Activated CD4-positive, alpha-beta memory T cell treated with anti-CD3 and anti-CD28 coated beads for 36 hours (primary cell): ENCODE results near the gene DDAH1. TPM values are rescaled to one million over a fixed set of nuclear protein-coding genes. Genes with fewer than 3 reads are reported as not detected.

ENCODE experiments used
- CTCF ChIA-PET: fragments of 350-600 bp; sonication (Branson Sonifier 250); formaldehyde crosslinking; loops from one replicate; lab custom pipeline; 2021; ENCODE audit warnings: antibody characterized with exemption, inconsistent platforms; lab: Charles Lee
- POLR2A ChIA-PET: fragments of 350-600 bp; sonication (Branson Sonifier 250); formaldehyde crosslinking; loops from one replicate; lab custom pipeline; 2021; ENCODE audit warnings: antibody characterized with exemption; lab: Charles Lee
- DNase-seq: peaks from one replicate; pipeline ENCODE4 v3.0.0-alpha.2; 2020
- H3K27ac Mint-ChIP-seq: one replicate; pipeline ENCODE4 v1.8.0; 2021; ENCODE audit warnings: mixed read lengths
- H3K27me3 Mint-ChIP-seq: one replicate; pipeline ENCODE4 v1.8.0; 2021; ENCODE audit warnings: mixed read lengths
- H3K36me3 Mint-ChIP-seq: one replicate; pipeline ENCODE4 v1.8.0; 2021; ENCODE audit warnings: mixed read lengths
- H3K4me1 Mint-ChIP-seq: one replicate; pipeline ENCODE4 v1.8.0; 2021; ENCODE audit warnings: low read depth, mixed read lengths
- H3K4me3 Mint-ChIP-seq: one replicate; pipeline ENCODE4 v1.8.0; 2021; ENCODE audit warnings: mild to moderate bottlenecking, mixed read lengths
- H3K9me3 Mint-ChIP-seq: one replicate; pipeline ENCODE4 v1.8.0; 2021; ENCODE audit warnings: mixed read lengths
- intact Hi-C: fragments of 100-400 bp; cut with micrococcal nuclease; formaldehyde crosslinking; loops from one replicate; pipeline ENCODE4 v1.15.1; 2023
- total RNA-seq, 2 experiments: library from RNA; stranded (reverse); gene quantifications; one replicate each; pipeline ENCODE4 v1.2.3, GENCODE V29; 2021

Gene DDAH1
- total RNA-seq, 2 experiments from 2014 or later, result not detected

- ChIA-PET CTCF (no interaction called here), POLR2A (no interaction called here)
- no peaks in the 10 kb centered on the region for H3K27me3 Mint-ChIP-seq
- H3K9me3 Mint-ChIP-seq, result no peaks in the 10 kb centered on the region
- no peak overlapping the region for H3K27ac Mint-ChIP-seq
- H3K4me1 Mint-ChIP-seq, result no peaks in the 10 kb centered on the region
- intact Hi-C loops, result no loop called here
- no peaks in the 10 kb centered on the region for H3K36me3 Mint-ChIP-seq
- H3K4me3 Mint-ChIP-seq, result no peak overlapping the region
- DNase-seq, result no peak
Measured at GRCh38 chr1:85398391-85399064, 66.4 kb downstream of the DDAH1 start.

GRCh38 chr1:85397490-85398032 lies 67.4 kb downstream of the DDAH1 start:
- no peak overlapping the region for H3K27ac Mint-ChIP-seq
- no peaks in the 10 kb centered on the region for H3K4me1 Mint-ChIP-seq
- H3K27me3 Mint-ChIP-seq, result no peaks in the 10 kb centered on the region
- H3K4me3 Mint-ChIP-seq, result no peak overlapping the region
- no peak for DNase-seq
- ChIA-PET CTCF (interaction anchor here (0.6 kb wide), 2 partner anchors 12 to 35 kb away, joined by 3 read pairs; no protein-coding TSS in a partner anchor), POLR2A (no interaction called here)
- no peaks in the 10 kb centered on the region for H3K9me3 Mint-ChIP-seq
- intact Hi-C loops, result no loop called here
- H3K36me3 Mint-ChIP-seq, result no peaks in the 10 kb centered on the region

GRCh38 chr1:85396194-85396593 lies 68.8 kb downstream of the DDAH1 start:
- Mint-ChIP-seq H3K9me3 (no peaks in the 10 kb centered on the region), H3K27me3 (no peaks in the 10 kb centered on the region), H3K27ac (no peak overlapping the region), H3K36me3 (no peaks in the 10 kb centered on the region), H3K4me1 (no peaks in the 10 kb centered on the region), H3K4me3 (no peak overlapping the region)
- DNase-seq, result no peak
- POLR2A ChIA-PET, result no interaction called here
- CTCF ChIA-PET, result interaction anchor here (0.6 kb wide), 2 partner anchors 33 to 268 kb away, joined by 3 to 4 read pairs; no protein-coding TSS in a partner anchor
- intact Hi-C loops, result no loop called here

GRCh38 chr1:85394130-85394529 lies 70.8 kb downstream of the DDAH1 start:
- Mint-ChIP-seq H3K27ac (no peak overlapping the region), H3K4me3 (no peak overlapping the region), H3K27me3 (no peaks in the 10 kb centered on the region), H3K9me3 (no peaks in the 10 kb centered on the region), H3K36me3 (no peaks in the 10 kb centered on the region), H3K4me1 (no peaks in the 10 kb centered on the region)
- POLR2A ChIA-PET, result no interaction called here
- no peak for DNase-seq
- intact Hi-C loops, result no loop called here
- CTCF ChIA-PET, result no interaction called here

- Mint-ChIP-seq H3K4me1 (no peaks in the 10 kb centered on the region), H3K9me3 (no peaks in the 10 kb centered on the region), H3K36me3 (no peaks in the 10 kb centered on the region), H3K4me3 (no peak overlapping the region), H3K27ac (no peak overlapping the region), H3K27me3 (no peaks in the 10 kb centered on the region)
- POLR2A ChIA-PET, result no interaction called here
- intact Hi-C loops, result no loop called here
- CTCF ChIA-PET, result no interaction called here
- DNase-seq, result no peak
Measured at GRCh38 chr1:85393490-85393889, 71.5 kb downstream of the DDAH1 start.

GRCh38 chr1:85388416-85388815 lies 76.5 kb downstream of the DDAH1 start:
- H3K9me3 Mint-ChIP-seq, result peaks cover 3% of the 10 kb centered on the region
- ChIA-PET CTCF (no interaction called here), POLR2A (no interaction called here)
- no peak overlapping the region for H3K4me3 Mint-ChIP-seq
- H3K27ac Mint-ChIP-seq, result no peak overlapping the region
- H3K27me3 Mint-ChIP-seq, result peaks cover 6% of the 10 kb centered on the region
- no peak for DNase-seq
- no peaks in the 10 kb centered on the region for H3K36me3 Mint-ChIP-seq
- intact Hi-C loops, result no loop called here
- no peaks in the 10 kb centered on the region for H3K4me1 Mint-ChIP-seq

- no peak overlapping the region for H3K27ac Mint-ChIP-seq
- H3K4me3 Mint-ChIP-seq, result no peak overlapping the region
- ChIA-PET POLR2A (no interaction called here), CTCF (no interaction called here)
- H3K4me1 Mint-ChIP-seq, result no peaks in the 10 kb centered on the region
- H3K9me3 Mint-ChIP-seq, result peaks cover 6% of the 10 kb centered on the region
- intact Hi-C loops, result no loop called here
- H3K36me3 Mint-ChIP-seq, result no peaks in the 10 kb centered on the region
- DNase-seq, result no peak
- H3K27me3 Mint-ChIP-seq, result peaks cover 6% of the 10 kb centered on the region
Measured at GRCh38 chr1:85387781-85388180, 77.2 kb downstream of the DDAH1 start.

- peaks cover 8% of the 10 kb centered on the region for H3K9me3 Mint-ChIP-seq
- H3K27me3 Mint-ChIP-seq, result peaks cover 6% of the 10 kb centered on the region
- CTCF ChIA-PET, result interaction anchor here (1.4 kb wide), 1 partner anchor 11 kb away, joined by 3 read pairs; no protein-coding TSS in a partner anchor
- no peak overlapping the region for H3K27ac Mint-ChIP-seq
- DNase-seq, result no peak
- POLR2A ChIA-PET, result no interaction called here
- H3K4me1 Mint-ChIP-seq, result no peaks in the 10 kb centered on the region
- no peak overlapping the region for H3K4me3 Mint-ChIP-seq
- H3K36me3 Mint-ChIP-seq, result no peaks in the 10 kb centered on the region
- intact Hi-C loops, result no loop called here
Measured at GRCh38 chr1:85386068-85386722, 78.8 kb downstream of the DDAH1 start.

GRCh38 chr1:85379203-85380136 lies 85.5 kb downstream of the DDAH1 start:
- Mint-ChIP-seq H3K9me3 (peaks cover 6% of the 10 kb centered on the region), H3K4me1 (no peaks in the 10 kb centered on the region), H3K4me3 (no peak overlapping the region), H3K27ac (no peak overlapping the region), H3K36me3 (no peaks in the 10 kb centered on the region), H3K27me3 (no peaks in the 10 kb centered on the region)
- POLR2A ChIA-PET, result no interaction called here
- DNase-seq, result no peak
- intact Hi-C loops, result no loop called here
- CTCF ChIA-PET, result no interaction called here

GRCh38 chr1:85378534-85378933 lies 86.4 kb downstream of the DDAH1 start:
- DNase-seq, result no peak
- no peaks in the 10 kb centered on the region for H3K4me1 Mint-ChIP-seq
- H3K27ac Mint-ChIP-seq, result no peak overlapping the region
- intact Hi-C loops, result no loop called here
- no peaks in the 10 kb centered on the region for H3K36me3 Mint-ChIP-seq
- peaks cover 6% of the 10 kb centered on the region for H3K9me3 Mint-ChIP-seq
- H3K27me3 Mint-ChIP-seq, result no peaks in the 10 kb centered on the region
- ChIA-PET POLR2A (no interaction called here), CTCF (no interaction called here)
- H3K4me3 Mint-ChIP-seq, result no peak overlapping the region

GRCh38 chr1:85376356-85376755 lies 88.6 kb downstream of the DDAH1 start:
- CTCF ChIA-PET, result no interaction called here
- Mint-ChIP-seq H3K27me3 (no peaks in the 10 kb centered on the region), H3K4me1 (no peaks in the 10 kb centered on the region), H3K4me3 (no peak overlapping the region), H3K9me3 (no peaks in the 10 kb centered on the region), H3K27ac (no peak overlapping the region), H3K36me3 (no peaks in the 10 kb centered on the region)
- POLR2A ChIA-PET, result no interaction called here
- DNase-seq, result no peak
- intact Hi-C loops, result no loop called here

GRCh38 chr1:85375493-85375892 lies 89.5 kb downstream of the DDAH1 start:
- no peak overlapping the region for H3K4me3 Mint-ChIP-seq
- DNase-seq, result no peak
- no peaks in the 10 kb centered on the region for H3K9me3 Mint-ChIP-seq
- no peak overlapping the region for H3K27ac Mint-ChIP-seq
- H3K27me3 Mint-ChIP-seq, result no peaks in the 10 kb centered on the region
- H3K4me1 Mint-ChIP-seq, result no peaks in the 10 kb centered on the region
- no peaks in the 10 kb centered on the region for H3K36me3 Mint-ChIP-seq
- CTCF ChIA-PET, result no interaction called here
- intact Hi-C loops, result no loop called here
- POLR2A ChIA-PET, result no interaction called here
